LoVo (cell line): ENCODE results near the gene UBR7.

Experiments used
- DNase-seq: peaks from one replicate; pipeline ENCODE4 v3.0.0-alpha.2; 2016; ENCODE audit warnings: low spot score

UBR7 gene

DNA sequence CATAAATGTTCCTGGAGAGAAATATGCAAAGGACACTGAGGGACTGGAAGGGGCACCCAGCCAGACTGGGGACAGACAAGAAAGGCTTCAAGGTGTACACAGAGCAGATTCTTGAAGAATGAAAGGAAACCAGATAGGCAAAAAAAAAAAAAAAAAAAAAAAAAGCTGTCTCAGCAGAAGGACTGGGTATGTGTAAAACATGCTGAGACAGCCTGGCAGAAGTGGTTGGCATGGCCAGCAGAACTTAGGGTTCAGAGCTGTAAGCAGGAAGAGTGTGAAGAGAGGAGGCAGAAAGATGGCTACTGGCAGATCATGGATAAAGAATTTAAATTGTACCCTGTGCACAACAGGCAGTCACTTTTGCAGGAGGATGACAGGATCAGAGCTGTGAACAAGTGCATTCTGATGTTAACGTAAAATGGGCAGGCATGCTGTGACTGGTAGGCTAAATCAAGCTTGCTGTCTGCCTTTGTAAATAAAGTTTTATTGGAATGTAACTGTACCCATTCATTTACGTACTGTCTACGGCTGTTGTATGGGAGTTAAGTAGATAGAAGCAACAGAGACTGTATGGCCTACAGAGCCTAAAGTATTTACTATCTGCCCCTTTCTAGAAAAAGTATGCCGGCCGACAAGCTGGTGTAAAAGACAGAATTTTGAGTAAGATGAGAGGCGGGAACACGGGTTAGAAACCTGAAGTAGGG is 42.2 kb downstream of the UBR7 start:
- DNase-seq = no peak

DNA sequence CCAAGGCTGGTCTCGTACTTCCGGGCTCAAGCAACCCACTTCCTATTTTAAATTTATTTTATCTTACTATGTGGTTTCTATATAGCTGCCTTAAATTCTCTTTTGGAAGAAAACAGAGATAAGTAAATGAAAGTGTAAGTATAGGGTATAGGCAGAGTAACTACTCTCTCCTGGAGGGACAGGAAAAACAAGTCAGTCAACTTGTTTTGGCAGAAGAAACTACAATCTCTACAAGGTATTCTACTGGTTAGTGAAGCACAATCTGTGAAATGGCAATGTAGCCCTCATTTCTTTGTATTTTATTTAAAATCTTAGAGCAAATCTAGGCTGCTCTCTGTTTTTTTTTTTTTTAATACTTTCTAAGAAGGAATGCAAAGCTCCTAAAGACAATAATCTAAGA is 55.4 kb downstream of the UBR7 start:
- no peak for DNase-seq

DNA sequence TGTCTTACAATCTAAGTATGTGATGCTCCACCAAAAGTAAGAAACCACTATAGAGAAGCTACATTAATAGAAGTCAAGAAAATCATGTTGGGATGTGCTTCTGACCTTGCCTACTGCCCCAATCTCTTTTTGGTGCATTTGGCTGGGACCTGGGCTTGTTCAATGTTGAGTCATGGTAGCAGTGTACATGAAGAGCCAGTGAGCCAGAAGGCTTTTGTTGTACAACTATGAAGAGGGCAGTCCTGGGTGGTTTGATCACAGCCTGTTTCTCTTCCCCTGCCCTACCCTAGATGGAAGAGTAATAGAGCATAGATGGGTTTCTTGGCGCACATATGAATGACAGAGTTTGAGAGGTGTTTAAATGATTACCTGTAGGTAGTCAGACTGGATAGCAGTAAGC is 56.4 kb downstream of the UBR7 start:
- DNase-seq = no peak

DNA sequence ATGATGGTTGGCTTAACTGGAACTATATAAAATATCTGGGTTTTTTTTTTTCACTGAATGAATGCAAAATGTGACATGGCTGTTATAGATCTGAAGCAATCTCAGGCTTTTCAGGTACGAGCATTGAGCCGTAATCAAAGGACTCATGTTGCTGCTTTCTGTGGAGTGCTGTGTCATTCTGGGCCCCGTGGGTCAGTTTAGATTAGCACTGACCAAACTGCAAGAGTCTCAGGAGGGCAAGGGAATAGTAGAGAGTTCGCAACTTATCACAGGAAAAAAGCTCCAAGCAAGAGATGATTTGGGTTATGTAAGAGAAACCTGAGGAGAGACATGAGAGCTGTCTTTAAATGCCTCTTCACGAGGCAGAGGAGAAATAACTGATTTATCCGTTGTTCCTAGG is 59.1 kb downstream of the UBR7 start:
- DNase-seq = no peak

DNA sequence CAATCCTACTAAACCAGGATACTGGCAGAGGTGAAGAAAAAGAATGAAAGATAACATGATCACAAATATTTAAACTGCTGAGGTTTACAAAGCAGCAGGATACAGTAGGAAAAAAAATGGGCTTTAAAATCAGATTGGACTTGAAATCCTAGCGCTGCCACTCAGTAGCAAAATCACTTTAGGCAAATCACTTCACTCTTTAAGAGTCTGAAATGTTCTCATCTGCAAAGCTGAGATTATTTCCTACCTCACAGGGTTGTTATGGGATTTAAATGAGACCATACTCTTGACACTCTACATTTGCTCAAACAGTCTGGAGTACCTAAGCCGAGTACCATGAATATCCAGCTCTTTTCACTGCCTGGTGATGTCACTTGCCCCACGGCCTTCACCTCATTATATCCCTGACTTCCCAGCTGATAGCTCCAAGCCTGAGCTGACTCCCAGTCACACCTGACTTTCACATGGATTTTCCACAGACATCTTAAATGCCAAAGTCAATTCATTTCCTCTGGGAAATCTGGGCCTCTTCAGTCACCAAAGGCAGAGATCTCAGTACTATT is 60.2 kb downstream of the UBR7 start:
- DNase-seq = no peak

DNA sequence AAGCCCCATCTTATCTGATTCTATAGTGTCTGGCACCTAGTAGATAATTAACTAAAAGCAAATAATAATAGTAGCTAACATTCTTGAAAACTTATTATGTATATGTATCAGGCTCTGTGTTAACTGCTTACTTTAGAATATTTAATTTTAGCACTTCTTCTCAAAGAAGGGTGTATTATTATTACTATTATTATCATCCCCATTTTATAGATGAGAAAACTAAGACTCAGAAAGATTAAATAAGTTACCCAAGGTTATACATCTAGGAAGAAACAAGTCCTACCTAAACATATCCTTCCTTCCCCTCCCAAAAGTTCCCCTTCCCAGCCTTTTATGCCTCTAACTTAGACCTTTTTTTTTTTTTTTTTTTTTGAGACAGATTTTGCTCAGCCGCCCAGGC is 61.4 kb downstream of the UBR7 start:
- DNase-seq = no peak

DNA sequence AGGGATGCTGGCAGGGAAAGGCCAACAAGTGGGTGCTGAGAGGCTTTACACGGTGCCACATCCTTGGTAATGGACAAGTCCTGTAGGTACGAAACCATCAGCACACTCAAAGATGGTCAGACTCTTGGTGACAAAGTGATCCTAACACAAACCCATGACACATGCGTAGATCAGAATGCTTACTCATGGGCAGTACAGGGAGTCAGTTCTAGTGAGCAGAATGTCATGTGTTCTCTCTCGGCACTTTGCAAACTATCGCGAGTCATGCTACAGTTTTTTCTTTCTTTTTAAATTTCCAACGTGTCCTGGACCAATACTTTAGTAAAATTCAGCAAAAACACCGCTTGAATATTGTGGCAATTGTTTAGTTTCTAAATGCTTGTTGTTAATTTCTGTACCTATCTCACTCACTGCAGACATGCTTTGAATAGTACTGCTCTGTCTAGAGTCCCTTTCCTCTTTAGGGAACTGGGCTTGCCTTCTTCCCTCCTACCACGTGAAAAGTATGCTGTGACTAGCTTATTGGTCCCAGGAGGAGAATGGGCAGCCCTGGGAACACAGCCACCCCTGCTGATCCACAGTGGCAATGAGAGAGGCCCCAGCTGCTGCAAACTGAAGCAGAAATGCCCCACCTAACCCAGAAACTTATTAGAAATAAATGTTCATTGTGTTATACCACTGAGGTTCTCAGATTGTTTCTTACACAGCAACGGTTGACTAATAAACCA is 62.4 kb downstream of the UBR7 start:
- DNase-seq = no peak

DNA sequence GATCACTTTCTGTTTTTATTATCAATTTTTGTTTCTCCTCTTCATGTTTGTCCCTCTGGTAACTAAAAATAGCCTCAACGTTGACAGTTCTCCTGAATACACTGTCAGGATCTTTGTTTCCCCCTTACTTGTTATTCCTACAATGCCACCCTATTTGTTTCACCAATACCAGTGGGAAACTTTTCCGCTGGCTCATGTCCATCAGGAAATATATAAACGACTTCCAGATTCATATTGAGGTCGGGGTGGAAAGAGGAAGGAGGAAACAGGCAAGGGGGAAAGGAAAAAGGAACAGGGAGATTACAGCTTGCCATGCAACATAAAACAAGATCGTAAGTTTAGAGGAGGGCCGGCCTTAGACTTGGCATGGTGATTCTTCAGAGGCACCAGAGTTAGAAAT is 64.1 kb downstream of the UBR7 start:
- DNase-seq = no peak

DNA sequence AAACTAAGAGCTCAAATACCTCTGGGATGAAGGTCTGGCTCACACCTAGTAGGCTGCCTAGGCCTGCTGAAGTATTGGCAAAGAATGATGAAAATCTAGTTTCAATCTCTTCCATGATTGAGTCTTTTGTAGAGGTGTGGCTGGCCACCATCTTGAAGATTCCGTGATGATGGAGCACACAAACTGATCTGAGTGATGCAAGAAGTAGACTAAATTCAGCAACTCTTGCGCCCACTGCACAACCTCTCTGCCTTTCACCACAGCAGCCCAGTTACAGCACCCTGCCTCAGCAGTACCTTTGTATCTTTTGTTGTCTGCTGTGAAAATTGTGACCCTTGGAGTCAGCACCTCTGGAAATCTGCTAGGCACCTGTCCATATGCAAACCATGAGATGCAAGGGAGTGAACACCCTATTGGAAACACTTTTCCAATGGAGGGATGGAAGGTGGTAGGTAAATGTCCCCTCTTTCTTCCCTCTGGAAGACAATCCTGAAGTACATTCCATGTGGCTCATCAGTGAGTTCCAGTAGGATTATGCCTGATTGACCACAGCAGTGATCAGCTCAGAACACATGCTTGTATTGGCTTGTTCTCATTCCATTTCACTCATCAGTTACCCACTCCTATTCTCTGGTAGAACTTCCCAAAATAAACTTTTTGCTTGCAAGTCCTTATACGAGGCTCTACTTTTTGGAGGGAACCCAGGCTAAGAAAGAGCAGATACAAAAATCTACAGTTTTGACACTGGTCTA is 67.2 kb downstream of the UBR7 start:
- DNase-seq = no peak

DNA sequence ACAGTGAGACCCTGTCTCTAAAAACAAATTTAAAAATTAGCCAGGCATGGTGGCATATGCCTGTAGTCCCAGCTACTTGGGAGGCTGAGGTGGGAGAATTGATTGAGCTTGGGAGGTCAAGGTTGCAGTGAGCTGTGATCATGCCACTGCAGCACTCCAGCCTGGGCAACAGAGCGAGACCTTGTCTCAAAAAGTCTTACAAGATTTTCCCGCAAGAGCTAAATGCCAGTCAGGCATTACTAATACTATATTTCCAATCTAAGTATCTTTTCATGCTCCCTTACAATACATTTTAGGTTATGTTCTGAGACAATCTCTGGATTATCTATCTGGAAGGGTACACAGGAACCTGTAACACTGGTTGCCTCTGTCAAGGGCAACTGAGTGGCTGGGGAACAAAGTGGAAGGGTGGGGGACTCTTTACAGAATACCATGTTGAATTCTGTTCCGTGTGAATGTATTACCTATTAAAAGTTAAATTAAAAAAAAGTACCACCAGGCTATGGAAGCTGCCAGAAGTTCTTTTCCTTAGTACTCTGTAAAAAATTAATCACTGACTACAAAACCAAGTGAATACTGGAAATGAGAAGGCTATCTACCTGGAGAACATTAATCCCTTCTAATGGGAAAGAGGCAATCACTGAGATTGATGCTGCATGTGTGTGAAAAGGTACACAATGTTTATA is 69.1 kb downstream of the UBR7 start:
- DNase-seq = no peak
